ENCODE results near the gene CACNA1B.

DNA sequence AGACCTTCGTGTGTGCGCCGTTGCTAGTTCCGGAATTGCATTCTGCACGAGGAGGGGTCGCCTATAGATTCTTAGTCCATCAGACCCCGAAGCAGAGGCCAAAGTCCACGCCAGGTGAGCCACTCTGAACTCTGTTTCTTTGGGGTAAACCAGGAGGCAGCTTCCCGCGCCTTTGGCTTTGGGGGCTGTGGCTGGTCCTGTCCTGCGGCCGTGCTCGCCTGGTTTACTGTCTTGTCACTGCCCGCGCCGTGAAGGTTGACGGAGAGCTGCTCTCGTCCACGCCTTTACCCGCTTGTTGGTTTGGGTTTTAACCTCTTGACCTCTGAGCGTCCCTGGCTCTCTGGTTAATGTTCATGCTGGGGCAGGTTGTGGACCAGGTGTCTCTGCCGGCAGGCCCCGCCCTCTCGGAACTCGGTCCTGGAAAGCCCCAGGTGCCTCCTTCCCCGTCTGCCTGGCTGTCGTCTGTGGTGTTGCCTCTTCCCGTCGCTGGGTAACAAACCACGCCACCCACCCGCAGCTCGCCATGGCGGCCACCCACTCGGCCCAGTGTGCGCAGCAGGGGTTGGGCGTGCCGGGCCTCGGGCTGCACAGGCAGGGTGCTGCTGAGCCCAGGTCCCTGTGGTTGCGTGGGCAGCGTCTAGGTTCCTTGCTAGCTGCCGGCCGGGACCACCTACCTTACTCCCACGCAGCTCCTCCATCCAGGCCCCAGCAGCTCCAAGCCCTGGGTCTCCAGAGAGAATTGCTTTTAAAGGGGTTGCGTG, 44.6 kb upstream of the CACNA1B start:
- TF ChIP-seq, protein P1, sequence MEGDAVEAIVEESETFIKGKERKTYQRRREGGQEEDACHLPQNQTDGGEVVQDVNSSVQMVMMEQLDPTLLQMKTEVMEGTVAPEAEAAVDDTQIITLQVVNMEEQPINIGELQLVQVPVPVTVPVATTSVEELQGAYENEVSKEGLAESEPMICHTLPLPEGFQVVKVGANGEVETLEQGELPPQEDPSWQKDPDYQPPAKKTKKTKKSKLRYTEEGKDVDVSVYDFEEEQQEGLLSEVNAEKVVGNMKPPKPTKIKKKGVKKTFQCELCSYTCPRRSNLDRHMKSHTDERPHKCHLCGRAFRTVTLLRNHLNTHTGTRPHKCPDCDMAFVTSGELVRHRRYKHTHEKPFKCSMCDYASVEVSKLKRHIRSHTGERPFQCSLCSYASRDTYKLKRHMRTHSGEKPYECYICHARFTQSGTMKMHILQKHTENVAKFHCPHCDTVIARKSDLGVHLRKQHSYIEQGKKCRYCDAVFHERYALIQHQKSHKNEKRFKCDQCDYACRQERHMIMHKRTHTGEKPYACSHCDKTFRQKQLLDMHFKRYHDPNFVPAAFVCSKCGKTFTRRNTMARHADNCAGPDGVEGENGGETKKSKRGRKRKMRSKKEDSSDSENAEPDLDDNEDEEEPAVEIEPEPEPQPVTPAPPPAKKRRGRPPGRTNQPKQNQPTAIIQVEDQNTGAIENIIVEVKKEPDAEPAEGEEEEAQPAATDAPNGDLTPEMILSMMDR (IDR thresholded peaks at IDR 0.05; ENCODE audit: low read length): no peak
- TF ChIP-seq EZH2 (optimal IDR thresholded peaks at IDR 0.05; ENCODE audit: low read depth, low read length): no peak
